SW 1271 (cell line): ENCODE results near the gene BTBD3.

Experiments
- DNase-seq, 2 experiments: peaks; one replicate each; lab custom pipeline; 2025; lab: John Stamatoyannopoulos, UW

Gene BTBD3

GRCh38 chr20:11917663-11918062, at the start of gene BTBD3:
BTBD3 (plus strand) TSS chr20:11917893; CDS start chr20:11918276, 383 bp downstream.
- DNase-seq: no peak

- DNase-seq: no peak
These were observed 48.1 kb upstream of the BTBD3 start for GRCh38 chr20:11869641-11870040.

- no peak for DNase-seq
These were observed 47.3 kb upstream of the BTBD3 start for GRCh38 chr20:11870411-11870810.

- no peak for DNase-seq
These were observed 41.1 kb upstream of the BTBD3 start for GRCh38 chr20:11876555-11876954.

GRCh38 chr20:11880680-11881079, 37.0 kb upstream of the BTBD3 start:
- no peak for DNase-seq

- DNase-seq: no peak
These were observed 36.2 kb upstream of the BTBD3 start for GRCh38 chr20:11881449-11881848.

- DNase-seq: no peak
These were observed 35.0 kb upstream of the BTBD3 start for GRCh38 chr20:11882651-11883050.

- DNase-seq: no peak
These were observed 29.0 kb upstream of the BTBD3 start for GRCh38 chr20:11888648-11889047.

GRCh38 chr20:11890331-11891076, 27.2 kb upstream of the BTBD3 start:
- DNase-seq: peak; percentile 74 to 88

GRCh38 chr20:11891077-11891775, 26.5 kb upstream of the BTBD3 start:
- peak in 1 of 2 experiments; percentile 58 for DNase-seq

GRCh38 chr20:11891776-11892545, 25.7 kb upstream of the BTBD3 start:
- DNase-seq: peak; percentile 37 to 85

GRCh38 chr20:11894062-11894461, 23.6 kb upstream of the BTBD3 start:
- no peak for DNase-seq

GRCh38 chr20:11895861-11896387, 21.8 kb upstream of the BTBD3 start:
- no peak for DNase-seq

- DNase-seq: peak; percentile 64 to 77
These were observed 16.6 kb upstream of the BTBD3 start for GRCh38 chr20:11901127-11901526.

GRCh38 chr20:11902285-11902697, 15.4 kb upstream of the BTBD3 start:
- DNase-seq: peak in 1 of 2 experiments; percentile 25

GRCh38 chr20:11905460-11906179, 12.1 kb upstream of the BTBD3 start:
- no peak for DNase-seq

GRCh38 chr20:11906626-11907480, 10.8 kb upstream of the BTBD3 start:
- DNase-seq: no peak

GRCh38 chr20:11907621-11908020, 10.1 kb upstream of the BTBD3 start:
- no peak for DNase-seq

- peak in 1 of 2 experiments; percentile 39 for DNase-seq
These were observed 5.6 kb upstream of the BTBD3 start for GRCh38 chr20:11912013-11912658.
